Measurements from ENCODE around the gene SULT2A1.

Gene SULT2A1

DNA sequence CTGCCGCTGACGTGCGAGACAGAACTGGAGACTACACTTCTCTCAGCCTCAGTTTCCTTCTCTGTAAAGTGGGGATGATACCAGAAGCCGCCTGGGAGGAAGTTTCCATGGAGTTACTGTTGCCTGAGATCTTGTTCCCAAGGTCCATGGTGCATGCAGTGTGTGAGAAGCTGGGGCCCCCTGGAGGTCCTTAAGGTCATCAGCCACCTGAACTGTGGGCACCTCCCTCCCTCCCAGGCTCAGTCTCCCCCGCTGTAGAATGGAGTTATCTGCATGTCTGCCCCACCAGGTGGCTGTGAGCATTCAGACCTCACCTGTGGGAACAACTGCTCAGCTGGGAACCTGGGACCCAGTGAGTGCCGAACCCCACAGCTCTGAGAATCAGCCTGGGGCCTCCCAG is 61.7 kb downstream of the SULT2A1 start:
- H3K9me3 ChIP-seq (ENCODE audit: low read length): no peaks in the 10 kb centered on the region
- H3K4me2 ChIP-seq (ENCODE audit: low read length): no peak overlapping the region
- H3K36me3 ChIP-seq (ENCODE audit: insufficient read depth, low read length): no peaks in the 10 kb centered on the region
- H3K4me1 ChIP-seq (ENCODE audit: insufficient read depth, low read length, severe bottlenecking): no peaks in the 10 kb centered on the region
- H3K79me2 ChIP-seq (ENCODE audit: insufficient read depth, low read length): no peaks in the 10 kb centered on the region
- H3K27me3 ChIP-seq (ENCODE audit: insufficient read depth, low read length): 0 out of 2 replicates have a peak, but pooled peaks cover 4% of the 10 kb centered on the region
- no peak overlapping the region for H3K4me3 ChIP-seq (ENCODE audit: low read depth, low read length, poor library complexity, severe bottlenecking)
- no peak overlapping the region for H3K27ac ChIP-seq (ENCODE audit: low read depth, low read length, poor library complexity, severe bottlenecking)
- H3K9ac ChIP-seq (ENCODE audit: low read length): no peak overlapping the region
- no peaks in the 10 kb centered on the region for H3F3A ChIP-seq (ENCODE audit: insufficient read depth, low read length)
- no peaks in the 10 kb centered on the region for H3K9me2 ChIP-seq (ENCODE audit: low read depth, low read length)
- TF ChIP-seq, protein P1, sequence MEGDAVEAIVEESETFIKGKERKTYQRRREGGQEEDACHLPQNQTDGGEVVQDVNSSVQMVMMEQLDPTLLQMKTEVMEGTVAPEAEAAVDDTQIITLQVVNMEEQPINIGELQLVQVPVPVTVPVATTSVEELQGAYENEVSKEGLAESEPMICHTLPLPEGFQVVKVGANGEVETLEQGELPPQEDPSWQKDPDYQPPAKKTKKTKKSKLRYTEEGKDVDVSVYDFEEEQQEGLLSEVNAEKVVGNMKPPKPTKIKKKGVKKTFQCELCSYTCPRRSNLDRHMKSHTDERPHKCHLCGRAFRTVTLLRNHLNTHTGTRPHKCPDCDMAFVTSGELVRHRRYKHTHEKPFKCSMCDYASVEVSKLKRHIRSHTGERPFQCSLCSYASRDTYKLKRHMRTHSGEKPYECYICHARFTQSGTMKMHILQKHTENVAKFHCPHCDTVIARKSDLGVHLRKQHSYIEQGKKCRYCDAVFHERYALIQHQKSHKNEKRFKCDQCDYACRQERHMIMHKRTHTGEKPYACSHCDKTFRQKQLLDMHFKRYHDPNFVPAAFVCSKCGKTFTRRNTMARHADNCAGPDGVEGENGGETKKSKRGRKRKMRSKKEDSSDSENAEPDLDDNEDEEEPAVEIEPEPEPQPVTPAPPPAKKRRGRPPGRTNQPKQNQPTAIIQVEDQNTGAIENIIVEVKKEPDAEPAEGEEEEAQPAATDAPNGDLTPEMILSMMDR (IDR thresholded peaks at IDR 0.05; ENCODE audit: low read length): no peak
- TF ChIP-seq EZH2 (IDR thresholded peaks at IDR 0.05; ENCODE audit: borderline replicate concordance, low read length): no peak
- H4K20me1 ChIP-seq (ENCODE audit: insufficient read depth, low read length): no peaks in the 10 kb centered on the region
- no peak overlapping the region for H2AFZ ChIP-seq (ENCODE audit: low read length)

DNA sequence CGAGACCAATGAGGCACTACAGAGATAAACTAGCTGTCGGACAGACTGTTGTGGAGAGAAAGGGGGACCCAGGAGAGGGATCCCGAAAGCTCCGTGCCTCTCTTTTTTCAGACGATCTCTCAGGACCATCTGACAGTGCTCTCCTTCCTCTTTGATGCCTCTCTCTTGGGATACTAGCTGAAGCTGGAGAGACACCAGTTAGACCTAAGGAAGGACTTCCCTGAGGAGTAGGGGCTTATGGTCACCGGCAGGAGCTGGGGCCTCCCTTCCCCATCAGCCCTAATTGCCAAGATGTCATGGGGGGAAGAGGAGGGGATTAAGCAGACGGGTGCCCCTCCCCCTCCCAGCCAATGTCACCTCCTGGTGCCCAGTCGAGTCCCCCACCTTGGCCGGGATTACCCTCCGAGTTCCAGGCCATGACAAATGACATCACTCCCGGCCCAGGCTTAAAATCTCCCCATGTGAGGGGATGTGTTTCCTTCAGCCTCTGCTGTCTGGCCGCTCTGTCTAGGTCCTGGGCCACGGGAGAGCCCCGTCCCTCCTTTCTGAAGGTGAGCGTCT is 64.6 kb downstream of the SULT2A1 start, which contains the start of gene CRX:
Gene CRX, plus strand, starts transcription at position 478 of the 561 bp plus-strand sequence. CDS start 12,507 bp downstream, outside the sequence.
- H3K9me2 ChIP-seq (ENCODE audit: low read depth, low read length): no peaks in the 10 kb centered on the region
- no peaks in the 10 kb centered on the region for H3K9me3 ChIP-seq (ENCODE audit: low read length)
- H4K20me1 ChIP-seq (ENCODE audit: insufficient read depth, low read length): no peaks in the 10 kb centered on the region
- no peak within 1 kb of the TSS for H3K27ac ChIP-seq (ENCODE audit: low read depth, low read length, poor library complexity, severe bottlenecking)
- H3K27me3 ChIP-seq (ENCODE audit: insufficient read depth, low read length): 0 out of 2 replicates have a peak, but pooled peaks cover 4% of the 10 kb centered on the region
- H3K36me3 ChIP-seq (ENCODE audit: insufficient read depth, low read length): no peaks in the 10 kb centered on the region
- H3K9ac ChIP-seq (ENCODE audit: low read length): no peak within 1 kb of the TSS
- H3K4me3 ChIP-seq (ENCODE audit: low read depth, low read length, poor library complexity, severe bottlenecking): no peak within 1 kb of the TSS
- H3K79me2 ChIP-seq (ENCODE audit: insufficient read depth, low read length): no peaks in the 10 kb centered on the region
- H3K4me2 ChIP-seq (ENCODE audit: low read length): no peak within 1 kb of the TSS
- no peaks in the 10 kb centered on the region for H3K4me1 ChIP-seq (ENCODE audit: insufficient read depth, low read length, severe bottlenecking)
- H3F3A ChIP-seq (ENCODE audit: insufficient read depth, low read length): no peaks in the 10 kb centered on the region
- TF ChIP-seq, protein P1 (IDR thresholded peaks at IDR 0.05; ENCODE audit: low read length): no peak
- TF ChIP-seq EZH2 (IDR thresholded peaks at IDR 0.05; ENCODE audit: borderline replicate concordance, low read length): no peak
- no peak within 1 kb of the TSS for H2AFZ ChIP-seq (ENCODE audit: low read length)
